Stomach (tissue), 19 donors: Measurements from ENCODE around the gene KRT80. TPM values are rescaled to one million over a fixed set of nuclear protein-coding genes. Genes with fewer than 3 reads are reported as not detected.
"Not testable (repeated sequence)": the region's sequence is repeated elsewhere in the genome, so short reads cannot be mapped to it uniquely, and the experiment has no call there.

Experiments
- DNase-seq, 2 donors: peaks; one replicate each; pipeline versions ENCODE4 v3.0.0 to v3.0.0-alpha.2; 2013 to 2019
- H3K27ac ChIP-seq, 5 donors: fragments of 200-600 bp in 4 of 5; sonication (generic) in 4 of 5; one replicate each; pipeline ENCODE4 v1.5.1; 2013 to 2019; ENCODE audit warnings: mild to moderate bottlenecking in 1 of 5, moderate library complexity in 1 of 5
- H3K27me3 ChIP-seq, 3 donors: fragments of 200-600 bp; sonication (generic); one replicate each; pipeline ENCODE4 v1.5.1; 2017 to 2019; ENCODE audit warnings: mixed run types in 1 of 3
- H3K36me3 ChIP-seq, 4 donors: fragments of 200-600 bp; sonication (generic); 1 replicate in 3 of 4; 2 replicates in 1 of 4; pipeline ENCODE4 v1.5.1; 2016 to 2019
- H3K4me1 ChIP-seq, 4 donors: fragments of 200-600 bp; sonication (generic); one replicate each; pipeline ENCODE4 v1.5.1; 2016 to 2019
- H3K4me3 ChIP-seq, 4 donors: fragments of 200-600 bp; sonication (generic) in 3 of 4; one replicate each; pipeline ENCODE4 v1.5.1; 2016 to 2019; ENCODE audit warnings: mild to moderate bottlenecking in 1 of 4
- H3K9me3 ChIP-seq, 4 donors: fragments of 200-600 bp; sonication (generic); one replicate each; pipeline ENCODE4 v1.5.1; 2016 to 2019
- EP300 ChIP-seq: sonication (generic); formaldehyde crosslinking; IDR thresholded peaks from one replicate; pipeline ENCODE4 v1.6.1; 2017; ENCODE audit warnings: antibody characterized with exemption
- POLR2A ChIP-seq, 4 donors: fragments of 450-650 bp; IDR thresholded peaks; one replicate each; pipeline ENCODE4 v1.6.1; 2016; ENCODE audit warnings: antibody characterized with exemption in 4 of 4, control low read depth in 2 of 4, mild to moderate bottlenecking in 1 of 4, moderate library complexity in 1 of 4
- POLR2AphosphoS5 ChIP-seq, 3 donors: sonication (generic); formaldehyde crosslinking; IDR thresholded peaks; one replicate each; pipeline ENCODE4 v1.6.1; 2016; ENCODE audit warnings: antibody characterized with exemption in 3 of 3
- WGBS, 5 donors: extraction: QIAGEN DNeasy Blood & Tissue Kit in 3 of 5; methylation state at CpG; one replicate each; pipeline versions ENCODE4 v1.1.5 to v1.1.7; 2013 to 2018; 5-methylcytosine and 5-hydroxymethylcytosine counted together
- intact Hi-C: fragments of 100-400 bp; cut with DNase I; formaldehyde crosslinking; loops from one replicate; pipeline ENCODE4 v1.15.1; 2023; ENCODE audit warnings: low total_unique reads
- long read RNA-seq, 10 donors: transcript quantifications; one replicate each; lab custom pipeline, GENCODE V29; 2026
- polyA plus RNA-seq, 3 donors: library from polyadenylated mRNA; stranded (reverse); fragments of 200-250 nt; gene quantifications; one replicate each; pipeline ENCODE4 v1.2.3, GENCODE V29; 2013
- total RNA-seq, 5 donors: library from RNA; depleted of rRNA; stranded (reverse); fragments of >200 nt; gene quantifications; one replicate each; pipeline versions ENCODE4 v1.1.0 to v1.2.3, GENCODE V29; 2014 to 2016
- TF ChIP-seq, protein P1 (sequence below), 7 experiments: fragments of 450-650 bp in 4 of 7; fragments of 200-600 bp in 3 of 7; sonication (generic) in 3 of 7; IDR thresholded peaks; one replicate each; pipeline ENCODE4 v1.5.1; 2016 to 2019; ENCODE audit warnings: antibody characterized with exemption in 7 of 7, control low read depth in 2 of 7, mild to moderate bottlenecking in 1 of 7
- donor health status: healthy with polysubstance abuse.
- donor health status: Bipolar disorder and iron deficiency.
- donor health status: healthy.

KRT80 gene
- total RNA-seq (under 1 TPM in 3 of 5 donors, not detected in 2; 0.29 to 0.45 (median 0.37) TPM), polyA plus RNA-seq (1 to 10 TPM in 2 of 3 donors, not detected in 1; 3.1 to 3.7 TPM)
- long read RNA-seq, donor 1: 0 reads
- long read RNA-seq, donor 2: 0 reads
- long read RNA-seq, donor 3: 0 reads
- long read RNA-seq, donor 4: 0 reads
- long read RNA-seq, donor 5: 0 reads
- long read RNA-seq, donor 6, partial matches to known transcripts: 7 of 7 reads
- long read RNA-seq, donor 6, other reads (novel, unspliced or antisense): 0 of 7 reads
- long read RNA-seq, donor 7: 0 reads
- long read RNA-seq, donor 8: 0 reads
- long read RNA-seq, donor 9: 0 reads
- long read RNA-seq, donor 10: 0 reads

DNA sequence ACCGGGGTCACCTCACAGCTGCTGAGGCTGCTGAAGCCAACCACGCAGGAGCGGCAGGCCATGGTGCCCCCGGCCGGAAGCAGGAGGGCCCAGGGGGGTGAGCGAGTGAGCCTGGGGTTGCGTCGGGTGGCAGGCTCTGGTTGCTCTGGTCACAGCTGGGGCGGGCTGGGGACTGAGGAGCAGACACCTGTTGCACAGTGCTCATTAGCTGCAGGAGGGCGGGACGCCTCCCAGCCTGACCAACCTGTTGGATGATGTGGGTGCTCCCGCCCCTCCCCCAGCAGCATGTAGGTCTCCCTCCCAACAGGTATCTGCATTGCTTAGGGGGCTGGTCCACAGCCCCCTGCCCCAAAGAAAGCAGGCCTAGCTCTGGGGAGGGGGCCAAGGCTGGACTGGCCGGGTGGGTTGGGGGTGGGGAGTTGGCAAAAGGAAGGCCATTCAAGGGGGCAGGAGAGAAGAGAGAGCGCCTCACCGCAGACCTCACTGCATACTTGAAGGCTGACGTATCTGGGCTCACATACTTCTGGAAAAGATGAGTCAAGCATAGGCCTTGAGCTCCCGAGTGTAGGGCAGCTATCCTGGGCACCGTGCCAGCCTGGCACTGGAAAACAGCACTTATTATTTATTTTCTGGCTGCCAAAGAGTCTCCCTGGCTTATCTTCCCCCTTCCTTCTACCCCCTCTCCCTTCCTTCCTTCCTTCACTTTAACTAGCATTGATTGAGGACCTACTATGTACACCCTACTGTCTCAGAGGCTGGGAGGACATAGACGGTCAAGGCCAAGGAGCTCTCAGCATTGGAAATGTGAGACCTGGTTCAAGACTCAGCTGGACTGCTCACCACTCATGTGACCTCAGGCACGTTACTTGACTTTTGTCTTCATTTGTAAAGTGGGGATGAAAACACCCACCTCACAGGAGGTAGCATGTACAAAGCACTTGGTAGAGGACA, at the start of gene KRT80:
TSS of gene KRT80 (minus strand) at position 174 of the 951 bp plus-strand sequence. CDS start at position 62, 112 bp downstream.
- 36 to 50% (median 41%) methylated on average over 10 to 20 of the region's 20 CpGs for WGBS, 5 donors
- Histone ChIP-seq H3K36me3 (no peaks in the 10 kb centered on the region), H3K4me1 (peaks cover 14 to 47% (median 30%) of the 10 kb centered on the region in 4 donors), H3K4me3 (no peak within 1 kb of the TSS), H3K9me3 (no peaks in the 10 kb centered on the region), H3K27ac (peak within 1 kb of the TSS in 4 of 5 donors; percentile 50 to 76 (median 66)), H3K27me3 (no peaks in the 10 kb centered on the region)
- intact Hi-C loops: no loop called here
- TF ChIP-seq POLR2A (IDR thresholded peaks at IDR 0.05): no peak
- TF ChIP-seq, protein P1, sequence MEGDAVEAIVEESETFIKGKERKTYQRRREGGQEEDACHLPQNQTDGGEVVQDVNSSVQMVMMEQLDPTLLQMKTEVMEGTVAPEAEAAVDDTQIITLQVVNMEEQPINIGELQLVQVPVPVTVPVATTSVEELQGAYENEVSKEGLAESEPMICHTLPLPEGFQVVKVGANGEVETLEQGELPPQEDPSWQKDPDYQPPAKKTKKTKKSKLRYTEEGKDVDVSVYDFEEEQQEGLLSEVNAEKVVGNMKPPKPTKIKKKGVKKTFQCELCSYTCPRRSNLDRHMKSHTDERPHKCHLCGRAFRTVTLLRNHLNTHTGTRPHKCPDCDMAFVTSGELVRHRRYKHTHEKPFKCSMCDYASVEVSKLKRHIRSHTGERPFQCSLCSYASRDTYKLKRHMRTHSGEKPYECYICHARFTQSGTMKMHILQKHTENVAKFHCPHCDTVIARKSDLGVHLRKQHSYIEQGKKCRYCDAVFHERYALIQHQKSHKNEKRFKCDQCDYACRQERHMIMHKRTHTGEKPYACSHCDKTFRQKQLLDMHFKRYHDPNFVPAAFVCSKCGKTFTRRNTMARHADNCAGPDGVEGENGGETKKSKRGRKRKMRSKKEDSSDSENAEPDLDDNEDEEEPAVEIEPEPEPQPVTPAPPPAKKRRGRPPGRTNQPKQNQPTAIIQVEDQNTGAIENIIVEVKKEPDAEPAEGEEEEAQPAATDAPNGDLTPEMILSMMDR (IDR thresholded peaks at IDR 0.05): peak in 1 of 7 experiments; percentile 14
- peak; percentile 54 for TF ChIP-seq EP300
- peak; percentile 63 to 90 (median 69) for TF ChIP-seq POLR2AphosphoS5 (IDR thresholded peaks at IDR 0.05)
- peak; percentile 89 to 95 for DNase-seq

DNA sequence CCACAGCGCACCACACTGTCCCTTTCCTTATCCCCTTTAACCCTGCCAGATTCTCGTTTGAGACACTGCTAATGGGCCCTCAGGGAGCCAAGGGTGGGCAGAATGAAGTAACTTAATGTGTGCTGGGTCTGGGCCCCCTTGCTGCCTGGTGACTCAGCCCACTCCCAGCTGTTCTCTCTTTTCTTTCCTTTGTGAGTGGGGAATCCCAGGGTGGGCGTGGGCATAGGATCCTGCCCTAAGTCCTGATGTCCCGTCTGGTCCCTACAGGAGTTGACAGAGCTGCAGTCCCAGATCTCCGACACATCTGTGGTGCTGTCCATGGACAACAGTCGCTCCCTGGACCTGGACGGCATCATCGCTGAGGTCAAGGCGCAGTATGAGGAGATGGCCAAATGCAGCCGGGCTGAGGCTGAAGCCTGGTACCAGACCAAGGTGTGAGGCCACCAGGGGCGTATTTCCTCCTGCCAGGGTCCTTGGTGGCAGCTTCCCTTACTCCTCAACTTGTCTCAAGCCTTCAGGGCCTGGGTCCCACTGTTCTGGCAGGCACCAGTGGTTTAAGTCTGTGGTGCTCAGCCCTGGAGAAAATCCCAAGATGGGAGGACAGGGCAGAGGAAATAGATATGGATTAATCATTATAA, 49.5 kb upstream of the KRT80 start:
- Histone ChIP-seq H3K9me3 (no peaks in the 10 kb centered on the region), H3K4me3 (no peak overlapping the region), H3K27ac (no peak overlapping the region), H3K27me3 (no peaks in the 10 kb centered on the region), H3K36me3 (no peaks in the 10 kb centered on the region), H3K4me1 (peaks cover 18 to 36% (median 30%) of the 10 kb centered on the region in 4 donors)
- intact Hi-C loops: no loop called here
- no peak for DNase-seq
- WGBS, 5 donors: 79 to 90% (median 85%) methylated on average over 11 of the region's 11 CpGs
- TF ChIP-seq EP300: no peak
- TF ChIP-seq, protein P1 (IDR thresholded peaks at IDR 0.05): no peak
- TF ChIP-seq POLR2AphosphoS5 (IDR thresholded peaks at IDR 0.05): no peak
- TF ChIP-seq POLR2A (IDR thresholded peaks at IDR 0.05): no peak

DNA sequence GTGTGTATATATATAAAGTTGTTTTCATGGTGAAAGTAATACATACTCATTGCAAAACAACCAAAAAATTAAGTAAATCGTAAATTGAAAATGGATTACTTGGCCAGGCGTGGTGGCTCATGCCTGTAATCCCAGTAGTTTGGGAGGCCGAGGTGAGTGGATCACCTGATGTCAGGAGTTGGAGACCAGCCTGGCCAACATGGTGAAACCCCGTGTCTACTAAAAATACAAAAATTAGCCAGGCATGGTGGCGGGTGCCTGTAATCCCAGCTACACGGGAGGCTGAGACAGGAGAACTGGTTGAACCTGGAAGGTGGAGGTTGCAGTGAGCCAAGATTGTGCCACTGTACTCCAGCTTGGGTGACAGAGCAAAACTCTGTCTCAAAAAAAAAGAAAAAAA, 48.4 kb upstream of the KRT80 start:
- H3K27me3 ChIP-seq, intact Hi-C loops, H3K27ac ChIP-seq, H3K36me3 ChIP-seq, H3K9me3 ChIP-seq, DNase-seq, H3K4me3 ChIP-seq: not testable (repeated sequence)
- WGBS, 5 donors: 81 to 92% (median 91%) methylated on average over 6 of the region's 6 CpGs
- H3K4me1 ChIP-seq: peaks cover 18 to 35% (median 32%) of the 10 kb centered on the region in 4 donors

DNA sequence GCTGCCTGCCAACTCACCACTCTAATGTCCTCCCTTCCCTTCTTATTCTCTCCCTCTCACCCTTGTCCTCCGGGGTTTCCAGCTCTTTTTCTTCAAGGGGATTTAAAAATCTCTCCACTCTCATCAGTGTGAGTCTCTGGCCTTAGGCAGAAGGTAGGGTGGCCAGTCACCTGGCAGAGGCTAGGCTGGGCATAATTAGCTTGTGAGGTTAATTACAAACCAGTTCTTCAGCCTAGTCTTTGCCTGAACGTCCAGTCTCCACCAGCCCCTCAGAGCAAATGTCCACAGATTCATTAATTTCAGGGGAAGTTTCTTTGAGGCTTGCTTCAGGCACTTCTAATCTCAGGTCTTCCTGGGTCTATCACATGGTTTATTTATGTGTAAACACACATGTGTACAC, 48.0 kb upstream of the KRT80 start:
- Histone ChIP-seq H3K27ac (no peak overlapping the region), H3K4me1 (peaks cover 18 to 35% (median 30%) of the 10 kb centered on the region in 4 donors), H3K27me3 (no peaks in the 10 kb centered on the region), H3K36me3 (no peaks in the 10 kb centered on the region), H3K4me3 (no peak overlapping the region), H3K9me3 (no peaks in the 10 kb centered on the region)
- WGBS, 5 donors: 39 to 62% (median 48%) methylated on average over 2 of the region's 2 CpGs
- DNase-seq: no peak
- intact Hi-C loops: no loop called here
- no peak for TF ChIP-seq POLR2A (IDR thresholded peaks at IDR 0.05)
- TF ChIP-seq POLR2AphosphoS5 (IDR thresholded peaks at IDR 0.05): no peak
- no peak for TF ChIP-seq EP300
- TF ChIP-seq, protein P1 (IDR thresholded peaks at IDR 0.05): no peak
